ENCODE results near the gene GATB. TPM values are rescaled to one million over a fixed set of nuclear protein-coding genes. Genes with fewer than 3 reads are reported as not detected.

Gene GATB
- polyA plus RNA-seq, 1 donor (not counting 4 experiments of a cell fraction or from before 2014, with no cell fraction given) = 31.0 TPM

- Histone ChIP-seq H4K20me1 (ENCODE audit: control insufficient read depth, extremely low read depth, insufficient read depth, low read length) (no peaks in the 10 kb centered on the region), H3K79me2 (ENCODE audit: control insufficient read depth, insufficient read depth, low read length) (no peaks in the 10 kb centered on the region), H3K36me3 (ENCODE audit: control insufficient read depth in 2 of 2, extremely low read depth in 1 of 2, insufficient read depth in 2 of 2, low read length in 2 of 2) (no peaks in the 10 kb centered on the region), H3K9ac (ENCODE audit: control insufficient read depth, extremely low read depth, insufficient read depth, low read length) (no peak overlapping the region), H3K4me3 (ENCODE audit: control insufficient read depth in 2 of 3, extremely low read depth in 1 of 3, insufficient read depth in 2 of 3, low read depth in 1 of 3, low read length in 3 of 3) (no peak overlapping the region), H3K9me3 (ENCODE audit: control insufficient read depth, low read depth, low read length) (no peaks in the 10 kb centered on the region), H3K27ac (ENCODE audit: control insufficient read depth, insufficient read depth, low read length) (no peak overlapping the region), H3K9me1 (ENCODE audit: control insufficient read depth, extremely low read depth, insufficient read depth, low read length) (no peaks in the 10 kb centered on the region), H3K4me2 (ENCODE audit: control insufficient read depth, extremely low read depth, insufficient read depth, low read depth, low read length) (no peak overlapping the region), H2AFZ (ENCODE audit: control insufficient read depth, low read length) (no peak overlapping the region), H3K4me1 (ENCODE audit: control insufficient read depth, extremely low read depth, insufficient read depth, low read length) (peaks cover 48% of the 10 kb centered on the region), H3K27me3 (ENCODE audit: control insufficient read depth, extremely low read depth, insufficient read depth, low read length) (no peaks in the 10 kb centered on the region)
- DNase-seq (ENCODE audit: low read depth, low spot score) = no peak
- dilution Hi-C loops (cut with MboI; ENCODE audit: extremely low pct_ligation_motif_present, low sequenced_read_pairs) = no loop called here
- TF ChIP-seq EZH2 (IDR thresholded peaks at IDR 0.05; ENCODE audit: low read length) (no peak), CTCF (optimal IDR thresholded peaks at IDR 0.05 in 1 of 3, IDR thresholded peaks at IDR 0.05 in 1 of 3, conservative IDR thresholded peaks at IDR 0.05 in 1 of 3; ENCODE audit: extremely low read depth in 1 of 3, insufficient read depth in 2 of 3, low read length in 3 of 3) (no peak)
- FAIRE-seq = peak; percentile 29
Measured at GRCh38 chr4:151688785-151689043, 72.1 kb downstream of the GATB start.

GRCh38 chr4:151688003-151688784 is 72.6 kb downstream of the GATB start:
- Histone ChIP-seq H2AFZ (ENCODE audit: control insufficient read depth, low read length) (no peak overlapping the region), H3K27ac (ENCODE audit: control insufficient read depth, insufficient read depth, low read length) (no peak overlapping the region), H4K20me1 (ENCODE audit: control insufficient read depth, extremely low read depth, insufficient read depth, low read length) (no peaks in the 10 kb centered on the region), H3K36me3 (ENCODE audit: control insufficient read depth in 2 of 2, extremely low read depth in 1 of 2, insufficient read depth in 2 of 2, low read length in 2 of 2) (no peaks in the 10 kb centered on the region), H3K4me3 (ENCODE audit: control insufficient read depth in 2 of 3, extremely low read depth in 1 of 3, insufficient read depth in 2 of 3, low read depth in 1 of 3, low read length in 3 of 3) (no peak overlapping the region), H3K4me1 (ENCODE audit: control insufficient read depth, extremely low read depth, insufficient read depth, low read length) (peaks cover 48% of the 10 kb centered on the region), H3K9me3 (ENCODE audit: control insufficient read depth, low read depth, low read length) (no peaks in the 10 kb centered on the region), H3K4me2 (ENCODE audit: control insufficient read depth, extremely low read depth, insufficient read depth, low read depth, low read length) (peak overlapping the region; percentile 22), H3K79me2 (ENCODE audit: control insufficient read depth, insufficient read depth, low read length) (no peaks in the 10 kb centered on the region), H3K9ac (ENCODE audit: control insufficient read depth, extremely low read depth, insufficient read depth, low read length) (no peak overlapping the region), H3K27me3 (ENCODE audit: control insufficient read depth, extremely low read depth, insufficient read depth, low read length) (no peaks in the 10 kb centered on the region), H3K9me1 (ENCODE audit: control insufficient read depth, extremely low read depth, insufficient read depth, low read length) (no peaks in the 10 kb centered on the region)
- no peak for TF ChIP-seq EZH2 (IDR thresholded peaks at IDR 0.05; ENCODE audit: low read length)
- TF ChIP-seq CTCF (optimal IDR thresholded peaks at IDR 0.05 in 1 of 3, IDR thresholded peaks at IDR 0.05 in 1 of 3, conservative IDR thresholded peaks at IDR 0.05 in 1 of 3; ENCODE audit: extremely low read depth in 1 of 3, insufficient read depth in 2 of 3, low read length in 3 of 3) = no peak
- no peak for DNase-seq (ENCODE audit: low read depth, low spot score)
- FAIRE-seq = peak; percentile 71
- dilution Hi-C loops (cut with MboI; ENCODE audit: extremely low pct_ligation_motif_present, low sequenced_read_pairs) = no loop called here

All from keratinocyte (primary cell).